ENCODE results near the gene PIP5K1B. TPM values are rescaled to one million over a fixed set of nuclear protein-coding genes. Genes with fewer than 3 reads are reported as not detected.
"Not testable (repeated sequence)": the region's sequence is repeated elsewhere in the genome, so short reads cannot be mapped to it uniquely, and the experiment has no call there.

Gene PIP5K1B
- polyA plus RNA-seq, 2 donors = 0.14 to 0.35 TPM

GRCh38 chr9:69044240-69045219 lies 339.5 kb downstream of the PIP5K1B start:
- peaks cover 5 to 12% of the 10 kb centered on the region in 2 donors for H3K36me3 ChIP-seq (ENCODE audit: control insufficient read depth in 2 of 2, insufficient read depth in 2 of 2, low read length in 1 of 2)
- H3K27ac ChIP-seq (ENCODE audit: low read depth in 2 of 2, low read length in 1 of 2) = no peak overlapping the region
- WGBS, 2 donors = 65 to 76% methylated on average over 9 of the region's 9 CpGs
- H3K4me3 ChIP-seq (ENCODE audit: low read depth in 1 of 2, low read length in 2 of 2) = no peak overlapping the region
- H3K27me3 ChIP-seq (ENCODE audit: control insufficient read depth in 1 of 2, insufficient read depth in 2 of 2, low read length in 2 of 2) = no peaks in the 10 kb centered on the region
- H3K9me3 ChIP-seq (ENCODE audit: control insufficient read depth in 2 of 2, insufficient read depth in 1 of 2, low read depth in 1 of 2, low read length in 1 of 2) = no peaks in the 10 kb centered on the region
- H3K4me1 ChIP-seq (ENCODE audit: control insufficient read depth in 2 of 2, insufficient read depth in 2 of 2, low read length in 1 of 2) = peaks cover 0 to 5% of the 10 kb centered on the region in 2 donors

- peaks cover 5 to 12% of the 10 kb centered on the region in 2 donors for H3K36me3 ChIP-seq (ENCODE audit: control insufficient read depth in 2 of 2, insufficient read depth in 2 of 2, low read length in 1 of 2)
- H3K27ac ChIP-seq (ENCODE audit: low read depth in 2 of 2, low read length in 1 of 2) = no peak overlapping the region
- 85 to 87% methylated on average over 4 of the region's 4 CpGs for WGBS, 2 donors
- H3K4me1 ChIP-seq (ENCODE audit: control insufficient read depth in 2 of 2, insufficient read depth in 2 of 2, low read length in 1 of 2) = peaks cover 0 to 5% of the 10 kb centered on the region in 2 donors
- no peak overlapping the region for H3K4me3 ChIP-seq (ENCODE audit: low read depth in 1 of 2, low read length in 2 of 2)
- H3K9me3 ChIP-seq (ENCODE audit: control insufficient read depth in 2 of 2, insufficient read depth in 1 of 2, low read depth in 1 of 2, low read length in 1 of 2) = no peaks in the 10 kb centered on the region
- H3K27me3 ChIP-seq (ENCODE audit: control insufficient read depth in 1 of 2, insufficient read depth in 2 of 2, low read length in 2 of 2) = no peaks in the 10 kb centered on the region
Observed at GRCh38 chr9:69045821-69046220, 340.8 kb downstream of the PIP5K1B start.

- Histone ChIP-seq H3K4me3 (ENCODE audit: low read depth in 1 of 2, low read length in 2 of 2) (no peak overlapping the region), H3K27ac (ENCODE audit: low read depth in 2 of 2, low read length in 1 of 2) (no peak overlapping the region), H3K4me1 (ENCODE audit: control insufficient read depth in 2 of 2, insufficient read depth in 2 of 2, low read length in 1 of 2) (peaks cover 0 to 3% of the 10 kb centered on the region in 2 donors), H3K9me3 (ENCODE audit: control insufficient read depth in 2 of 2, insufficient read depth in 1 of 2, low read depth in 1 of 2, low read length in 1 of 2) (no peaks in the 10 kb centered on the region), H3K36me3 (ENCODE audit: control insufficient read depth in 2 of 2, insufficient read depth in 2 of 2, low read length in 1 of 2) (peaks cover 5 to 12% of the 10 kb centered on the region in 2 donors), H3K27me3 (ENCODE audit: control insufficient read depth in 1 of 2, insufficient read depth in 2 of 2, low read length in 2 of 2) (no peaks in the 10 kb centered on the region)
- 62 to 84% methylated on average over 4 of the region's 4 CpGs for WGBS, 2 donors
Observed at GRCh38 chr9:69046723-69047122, 341.7 kb downstream of the PIP5K1B start.

- H3K9me3 ChIP-seq (ENCODE audit: control insufficient read depth in 2 of 2, insufficient read depth in 1 of 2, low read depth in 1 of 2, low read length in 1 of 2) = no peaks in the 10 kb centered on the region
Observed at GRCh38 chr9:69047371-69047770, 342.3 kb downstream of the PIP5K1B start.

GRCh38 chr9:69049094-69049493 lies 344.1 kb downstream of the PIP5K1B start:
- WGBS, 2 donors = 88 to 90% methylated on average over 6 of the region's 6 CpGs
- Histone ChIP-seq H3K27me3 (ENCODE audit: control insufficient read depth in 1 of 2, insufficient read depth in 2 of 2, low read length in 2 of 2) (no peaks in the 10 kb centered on the region), H3K4me3 (ENCODE audit: low read depth in 1 of 2, low read length in 2 of 2) (no peak overlapping the region), H3K9me3 (ENCODE audit: control insufficient read depth in 2 of 2, insufficient read depth in 1 of 2, low read depth in 1 of 2, low read length in 1 of 2) (no peaks in the 10 kb centered on the region), H3K4me1 (ENCODE audit: control insufficient read depth in 2 of 2, insufficient read depth in 2 of 2, low read length in 1 of 2) (peaks cover 0 to 3% of the 10 kb centered on the region in 2 donors), H3K36me3 (ENCODE audit: control insufficient read depth in 2 of 2, insufficient read depth in 2 of 2, low read length in 1 of 2) (peaks cover 5 to 12% of the 10 kb centered on the region in 2 donors), H3K27ac (ENCODE audit: low read depth in 2 of 2, low read length in 1 of 2) (no peak overlapping the region)

More at GRCh38 chr9:69047371-69047770, 342.3 kb downstream of the PIP5K1B start:
- Histone ChIP-seq H3K4me3 (ENCODE audit: low read depth in 1 of 2, low read length in 2 of 2) (no peak overlapping the region), H3K27me3 (ENCODE audit: control insufficient read depth in 1 of 2, insufficient read depth in 2 of 2, low read length in 2 of 2) (no peaks in the 10 kb centered on the region), H3K36me3 (ENCODE audit: control insufficient read depth in 2 of 2, insufficient read depth in 2 of 2, low read length in 1 of 2) (peaks cover 5 to 12% of the 10 kb centered on the region in 2 donors), H3K4me1 (ENCODE audit: control insufficient read depth in 2 of 2, insufficient read depth in 2 of 2, low read length in 1 of 2) (peaks cover 0 to 3% of the 10 kb centered on the region in 2 donors), H3K27ac (ENCODE audit: low read depth in 2 of 2, low read length in 1 of 2) (no peak overlapping the region)
- 61 to 68% methylated on average over 4 of the region's 4 CpGs for WGBS, 2 donors

- H3K4me3 ChIP-seq (ENCODE audit: low read depth in 1 of 2, low read length in 2 of 2); H3K4me1 ChIP-seq (ENCODE audit: control insufficient read depth in 2 of 2, insufficient read depth in 2 of 2, low read length in 1 of 2); H3K27me3 ChIP-seq (ENCODE audit: control insufficient read depth in 1 of 2, insufficient read depth in 2 of 2, low read length in 2 of 2); H3K27ac ChIP-seq (ENCODE audit: low read depth in 2 of 2, low read length in 1 of 2); H3K9me3 ChIP-seq (ENCODE audit: control insufficient read depth in 2 of 2, insufficient read depth in 1 of 2, low read depth in 1 of 2, low read length in 1 of 2): not testable (repeated sequence)
- peaks cover 5 to 15% of the 10 kb centered on the region in 2 donors for H3K36me3 ChIP-seq (ENCODE audit: control insufficient read depth in 2 of 2, insufficient read depth in 2 of 2, low read length in 1 of 2)
- 87 to 95% methylated on average over 12 of the region's 12 CpGs for WGBS, 2 donors
Observed at GRCh38 chr9:69050936-69051335, 345.9 kb downstream of the PIP5K1B start.

GRCh38 chr9:69054989-69055388 lies 349.9 kb downstream of the PIP5K1B start:
- H3K9me3 ChIP-seq (ENCODE audit: control insufficient read depth in 2 of 2, insufficient read depth in 1 of 2, low read depth in 1 of 2, low read length in 1 of 2) = no peaks in the 10 kb centered on the region
- no peaks in the 10 kb centered on the region for H3K4me1 ChIP-seq (ENCODE audit: control insufficient read depth in 2 of 2, insufficient read depth in 2 of 2, low read length in 1 of 2)
- no peak overlapping the region for H3K4me3 ChIP-seq (ENCODE audit: low read depth in 1 of 2, low read length in 2 of 2)
- H3K27me3 ChIP-seq (ENCODE audit: control insufficient read depth in 1 of 2, insufficient read depth in 2 of 2, low read length in 2 of 2) = no peaks in the 10 kb centered on the region
- 64 to 74% methylated on average over 1 of the region's 1 CpG for WGBS, 2 donors
- H3K27ac ChIP-seq (ENCODE audit: low read depth in 2 of 2, low read length in 1 of 2) = no peak overlapping the region
- H3K36me3 ChIP-seq (ENCODE audit: control insufficient read depth in 2 of 2, insufficient read depth in 2 of 2, low read length in 1 of 2) = peaks cover 0 to 3% of the 10 kb centered on the region in 2 donors

GRCh38 chr9:69056191-69056815 lies 351.3 kb downstream of the PIP5K1B start:
- Histone ChIP-seq H3K4me3 (ENCODE audit: low read depth in 1 of 2, low read length in 2 of 2) (no peak overlapping the region), H3K27me3 (ENCODE audit: control insufficient read depth in 1 of 2, insufficient read depth in 2 of 2, low read length in 2 of 2) (no peaks in the 10 kb centered on the region), H3K27ac (ENCODE audit: low read depth in 2 of 2, low read length in 1 of 2) (no peak overlapping the region), H3K9me3 (ENCODE audit: control insufficient read depth in 2 of 2, insufficient read depth in 1 of 2, low read depth in 1 of 2, low read length in 1 of 2) (no peaks in the 10 kb centered on the region), H3K36me3 (ENCODE audit: control insufficient read depth in 2 of 2, insufficient read depth in 2 of 2, low read length in 1 of 2) (peaks cover 0 to 3% of the 10 kb centered on the region in 2 donors), H3K4me1 (ENCODE audit: control insufficient read depth in 2 of 2, insufficient read depth in 2 of 2, low read length in 1 of 2) (no peaks in the 10 kb centered on the region)
- WGBS, 2 donors = 90 to 93% methylated on average over 4 of the region's 4 CpGs

- Histone ChIP-seq H3K27me3 (ENCODE audit: control insufficient read depth in 1 of 2, insufficient read depth in 2 of 2, low read length in 2 of 2) (no peaks in the 10 kb centered on the region), H3K27ac (ENCODE audit: low read depth in 2 of 2, low read length in 1 of 2) (no peak overlapping the region), H3K9me3 (ENCODE audit: control insufficient read depth in 2 of 2, insufficient read depth in 1 of 2, low read depth in 1 of 2, low read length in 1 of 2) (no peaks in the 10 kb centered on the region), H3K4me3 (ENCODE audit: low read depth in 1 of 2, low read length in 2 of 2) (no peak overlapping the region), H3K4me1 (ENCODE audit: control insufficient read depth in 2 of 2, insufficient read depth in 2 of 2, low read length in 1 of 2) (no peaks in the 10 kb centered on the region), H3K36me3 (ENCODE audit: control insufficient read depth in 2 of 2, insufficient read depth in 2 of 2, low read length in 1 of 2) (peaks cover 0 to 3% of the 10 kb centered on the region in 2 donors)
- WGBS, 2 donors = 94 to 96% methylated on average over 2 of the region's 2 CpGs
Observed at GRCh38 chr9:69058101-69058500, 353.1 kb downstream of the PIP5K1B start.

Data from esophagus (tissue), 2 donors.